ENCODE measurements around the gene SLC22A16. TPM values are rescaled to one million over a fixed set of nuclear protein-coding genes. Genes with fewer than 3 reads are reported as not detected.

SLC22A16 gene
- total RNA-seq, 3 donors from 2014 or later = 0.15 to 2.9 (median 0.33) TPM

GRCh38 chr6:110440026-110440425 is 36.4 kb downstream of the SLC22A16 start:
- Histone ChIP-seq H3K27ac (no peak overlapping the region), H3K9me3 (no peaks in the 10 kb centered on the region), H3K4me1 (no peaks in the 10 kb centered on the region), H3K4me3 (no peak overlapping the region), H3K36me3 (peaks cover 4% of the 10 kb centered on the region), H3K27me3 (no peaks in the 10 kb centered on the region)
- TF ChIP-seq CTCF (IDR thresholded peaks at IDR 0.05) (no peak), POLR2A (IDR thresholded peaks at IDR 0.05) (no peak), POLR2AphosphoS5 (IDR thresholded peaks at IDR 0.05) (no peak)
- intact Hi-C loops (cut with DNase I; ENCODE audit: low total_unique reads) = no loop called here
- DNase-seq (ENCODE audit: low spot score in 2 of 2) = no peak

GRCh38 chr6:110439356-110439755 is 37.1 kb downstream of the SLC22A16 start:
- H3K27ac ChIP-seq = no peak overlapping the region
- no peaks in the 10 kb centered on the region for H3K4me1 ChIP-seq
- no peak for DNase-seq (ENCODE audit: low spot score in 2 of 2)
- no peaks in the 10 kb centered on the region for H3K9me3 ChIP-seq
- no peak overlapping the region for H3K4me3 ChIP-seq
- intact Hi-C loops (cut with DNase I; ENCODE audit: low total_unique reads) = no loop called here
- H3K36me3 ChIP-seq = peaks cover 4% of the 10 kb centered on the region
- no peaks in the 10 kb centered on the region for H3K27me3 ChIP-seq
- TF ChIP-seq POLR2A (IDR thresholded peaks at IDR 0.05) = no peak

GRCh38 chr6:110434961-110435602 is 41.3 kb downstream of the SLC22A16 start:
- no peak overlapping the region for H3K27ac ChIP-seq
- intact Hi-C loops (cut with DNase I; ENCODE audit: low total_unique reads) = no loop called here
- TF ChIP-seq POLR2AphosphoS5 (IDR thresholded peaks at IDR 0.05) (no peak), POLR2A (IDR thresholded peaks at IDR 0.05) (no peak), CTCF (IDR thresholded peaks at IDR 0.05) (no peak)
- H3K4me1 ChIP-seq = no peaks in the 10 kb centered on the region
- no peaks in the 10 kb centered on the region for H3K9me3 ChIP-seq
- DNase-seq (ENCODE audit: low spot score in 2 of 2) = no peak
- H3K27me3 ChIP-seq = no peaks in the 10 kb centered on the region
- no peak overlapping the region for H3K4me3 ChIP-seq
- H3K36me3 ChIP-seq = no peaks in the 10 kb centered on the region

- Histone ChIP-seq H3K27ac (no peak overlapping the region), H3K4me3 (no peak overlapping the region), H3K4me1 (no peaks in the 10 kb centered on the region), H3K36me3 (no peaks in the 10 kb centered on the region), H3K27me3 (no peaks in the 10 kb centered on the region), H3K9me3 (no peaks in the 10 kb centered on the region)
- DNase-seq (ENCODE audit: low spot score in 2 of 2) = no peak
- TF ChIP-seq POLR2AphosphoS5 (IDR thresholded peaks at IDR 0.05) = no peak
- TF ChIP-seq CTCF (IDR thresholded peaks at IDR 0.05) = no peak
- no peak for TF ChIP-seq POLR2A (IDR thresholded peaks at IDR 0.05)
- intact Hi-C loops (cut with DNase I; ENCODE audit: low total_unique reads) = no loop called here
Observed at GRCh38 chr6:110432285-110432900, 44.0 kb downstream of the SLC22A16 start.

- TF ChIP-seq CTCF (IDR thresholded peaks at IDR 0.05) (no peak), POLR2A (IDR thresholded peaks at IDR 0.05) (no peak), POLR2AphosphoS5 (IDR thresholded peaks at IDR 0.05) (no peak)
- intact Hi-C loops (cut with DNase I; ENCODE audit: low total_unique reads) = no loop called here
Observed at GRCh38 chr6:110430741-110431140, 45.7 kb downstream of the SLC22A16 start.

More at GRCh38 chr6:110430741-110431140, 45.7 kb downstream of the SLC22A16 start:
- no peak overlapping the region for H3K4me3 ChIP-seq
- H3K4me1 ChIP-seq = no peaks in the 10 kb centered on the region
- no peaks in the 10 kb centered on the region for H3K9me3 ChIP-seq
- DNase-seq (ENCODE audit: low spot score in 2 of 2) = no peak
- no peak overlapping the region for H3K27ac ChIP-seq
- H3K27me3 ChIP-seq = no peaks in the 10 kb centered on the region
- no peaks in the 10 kb centered on the region for H3K36me3 ChIP-seq

Data from breast epithelium (tissue), 4 donors.